Measurements from ENCODE around the gene FAM120A. TPM values are rescaled to one million over a fixed set of nuclear protein-coding genes. Genes with fewer than 3 reads are reported as not detected.

The FAM120A gene
- total RNA-seq, 1 experiment from 2014 or later = 53.3 TPM

DNA sequence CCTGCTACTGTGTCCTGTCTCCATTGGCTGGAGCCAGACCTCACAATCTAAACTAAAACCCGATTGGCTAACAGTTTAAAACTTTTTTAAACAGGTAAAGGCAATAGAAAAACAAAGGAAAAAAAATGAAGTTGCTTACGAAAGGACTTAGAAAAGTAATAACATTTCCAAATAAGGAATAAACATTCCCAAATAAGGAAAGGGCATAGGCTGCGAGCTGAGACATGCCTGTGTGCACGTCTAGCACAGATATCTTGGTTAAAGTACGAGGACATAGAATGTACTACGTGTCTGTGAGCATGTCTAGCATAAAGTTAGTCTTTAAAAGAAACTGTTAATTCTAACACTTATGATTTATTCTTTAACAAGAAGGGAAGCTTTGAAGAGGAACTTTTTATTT is 15.3 kb upstream of the FAM120A start (continued):
- TF ChIP-seq NR2C2 (CRISPR knock-in tag; IDR thresholded peaks at IDR 0.05) = no peak
- TF ChIP-seq ELF4 (CRISPR knock-in tag; IDR thresholded peaks at IDR 0.05; ENCODE audit: low read depth) = no peak
- TF ChIP-seq, protein P1, sequence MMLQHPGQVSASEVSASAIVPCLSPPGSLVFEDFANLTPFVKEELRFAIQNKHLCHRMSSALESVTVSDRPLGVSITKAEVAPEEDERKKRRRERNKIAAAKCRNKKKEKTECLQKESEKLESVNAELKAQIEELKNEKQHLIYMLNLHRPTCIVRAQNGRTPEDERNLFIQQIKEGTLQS (CRISPR knock-in tag; conservative IDR thresholded peaks at IDR 0.05) = no peak
- TF ChIP-seq RORB (CRISPR knock-in tag; IDR thresholded peaks at IDR 0.05) = no peak

DNA sequence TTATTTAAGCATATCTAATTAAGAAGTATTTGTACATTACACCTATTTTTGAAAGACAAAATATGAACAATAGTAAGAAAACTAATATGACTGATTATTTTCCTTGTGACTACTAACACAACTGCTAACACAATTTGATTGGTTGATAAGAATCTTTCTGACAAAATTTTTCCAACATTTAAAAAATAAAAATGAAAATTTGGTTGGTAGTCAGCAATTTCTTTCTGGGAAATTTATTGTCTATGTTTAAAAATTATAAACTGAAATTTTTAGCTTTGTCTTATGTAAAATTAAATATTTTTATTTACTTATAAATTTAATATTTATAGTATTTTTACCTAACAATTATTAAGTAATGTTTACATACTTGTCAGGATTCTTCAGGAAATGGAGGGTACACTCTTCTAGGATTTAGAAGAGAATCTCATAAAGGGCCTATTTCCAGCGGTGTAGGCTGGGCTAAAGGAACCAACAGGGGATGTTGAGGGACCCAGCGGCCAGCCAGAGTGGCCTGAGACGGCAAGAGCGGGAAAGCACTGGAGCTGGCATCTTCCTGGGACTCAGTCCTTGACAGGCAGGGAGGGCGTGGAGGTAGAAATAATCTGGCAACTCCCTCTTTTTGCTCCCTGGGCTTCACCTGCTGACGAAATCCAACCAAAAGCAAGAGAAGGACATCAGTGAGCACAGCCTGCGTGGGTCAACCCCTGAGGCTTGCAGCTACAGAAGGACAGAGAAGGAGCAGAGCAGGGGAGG is 14.7 kb upstream of the FAM120A start:
- peak; percentile 75 for ATAC-seq
- Mint-ChIP-seq H3K27me3 (ENCODE audit: low read depth) (no peaks in the 10 kb centered on the region), H3K27ac (peak overlapping the region; percentile 80; the same call in 1 of the 2 replicates), H3K36me3 (no peaks in the 10 kb centered on the region), H3K9me3 (no peaks in the 10 kb centered on the region), H3K4me3 (no peak overlapping the region), H3K4me1 (peaks cover 14% of the 10 kb centered on the region)
- DNase-seq (ENCODE audit: low spot score) = no peak
- ChIA-PET CTCF (interaction anchor here (1.0 kb wide), 1 partner anchor 130 kb away, joined by 3 read pairs; no protein-coding TSS in a partner anchor), POLR2A (no interaction called here)
- TF ChIP-seq ETV6 (CRISPR knock-in tag; IDR thresholded peaks at IDR 0.05) (no peak), JUN (CRISPR knock-in tag; IDR thresholded peaks at IDR 0.05) (no peak), ATF1 (CRISPR knock-in tag; IDR thresholded peaks at IDR 0.05) (no peak), ZNF121 (CRISPR knock-in tag; IDR thresholded peaks at IDR 0.05) (no peak)
- TF ChIP-seq, protein P2, sequence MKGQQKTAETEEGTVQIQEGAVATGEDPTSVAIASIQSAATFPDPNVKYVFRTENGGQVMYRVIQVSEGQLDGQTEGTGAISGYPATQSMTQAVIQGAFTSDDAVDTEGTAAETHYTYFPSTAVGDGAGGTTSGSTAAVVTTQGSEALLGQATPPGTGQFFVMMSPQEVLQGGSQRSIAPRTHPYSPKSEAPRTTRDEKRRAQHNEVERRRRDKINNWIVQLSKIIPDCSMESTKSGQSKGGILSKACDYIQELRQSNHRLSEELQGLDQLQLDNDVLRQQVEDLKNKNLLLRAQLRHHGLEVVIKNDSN (CRISPR knock-in tag; IDR thresholded peaks at IDR 0.05) = no peak
- TF ChIP-seq, protein P3, sequence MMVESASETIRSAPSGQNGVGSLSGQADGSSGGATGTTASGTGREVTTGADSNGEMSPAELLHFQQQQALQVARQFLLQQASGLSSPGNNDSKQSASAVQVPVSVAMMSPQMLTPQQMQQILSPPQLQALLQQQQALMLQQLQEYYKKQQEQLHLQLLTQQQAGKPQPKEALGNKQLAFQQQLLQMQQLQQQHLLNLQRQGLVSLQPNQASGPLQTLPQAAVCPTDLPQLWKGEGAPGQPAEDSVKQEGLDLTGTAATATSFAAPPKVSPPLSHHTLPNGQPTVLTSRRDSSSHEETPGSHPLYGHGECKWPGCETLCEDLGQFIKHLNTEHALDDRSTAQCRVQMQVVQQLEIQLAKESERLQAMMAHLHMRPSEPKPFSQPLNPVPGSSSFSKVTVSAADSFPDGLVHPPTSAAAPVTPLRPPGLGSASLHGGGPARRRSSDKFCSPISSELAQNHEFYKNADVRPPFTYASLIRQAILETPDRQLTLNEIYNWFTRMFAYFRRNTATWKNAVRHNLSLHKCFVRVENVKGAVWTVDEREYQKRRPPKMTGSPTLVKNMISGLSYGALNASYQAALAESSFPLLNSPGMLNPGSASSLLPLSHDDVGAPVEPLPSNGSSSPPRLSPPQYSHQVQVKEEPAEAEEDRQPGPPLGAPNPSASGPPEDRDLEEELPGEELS (CRISPR knock-in tag; IDR thresholded peaks at IDR 0.05) = no peak
- TF ChIP-seq, protein P4, sequence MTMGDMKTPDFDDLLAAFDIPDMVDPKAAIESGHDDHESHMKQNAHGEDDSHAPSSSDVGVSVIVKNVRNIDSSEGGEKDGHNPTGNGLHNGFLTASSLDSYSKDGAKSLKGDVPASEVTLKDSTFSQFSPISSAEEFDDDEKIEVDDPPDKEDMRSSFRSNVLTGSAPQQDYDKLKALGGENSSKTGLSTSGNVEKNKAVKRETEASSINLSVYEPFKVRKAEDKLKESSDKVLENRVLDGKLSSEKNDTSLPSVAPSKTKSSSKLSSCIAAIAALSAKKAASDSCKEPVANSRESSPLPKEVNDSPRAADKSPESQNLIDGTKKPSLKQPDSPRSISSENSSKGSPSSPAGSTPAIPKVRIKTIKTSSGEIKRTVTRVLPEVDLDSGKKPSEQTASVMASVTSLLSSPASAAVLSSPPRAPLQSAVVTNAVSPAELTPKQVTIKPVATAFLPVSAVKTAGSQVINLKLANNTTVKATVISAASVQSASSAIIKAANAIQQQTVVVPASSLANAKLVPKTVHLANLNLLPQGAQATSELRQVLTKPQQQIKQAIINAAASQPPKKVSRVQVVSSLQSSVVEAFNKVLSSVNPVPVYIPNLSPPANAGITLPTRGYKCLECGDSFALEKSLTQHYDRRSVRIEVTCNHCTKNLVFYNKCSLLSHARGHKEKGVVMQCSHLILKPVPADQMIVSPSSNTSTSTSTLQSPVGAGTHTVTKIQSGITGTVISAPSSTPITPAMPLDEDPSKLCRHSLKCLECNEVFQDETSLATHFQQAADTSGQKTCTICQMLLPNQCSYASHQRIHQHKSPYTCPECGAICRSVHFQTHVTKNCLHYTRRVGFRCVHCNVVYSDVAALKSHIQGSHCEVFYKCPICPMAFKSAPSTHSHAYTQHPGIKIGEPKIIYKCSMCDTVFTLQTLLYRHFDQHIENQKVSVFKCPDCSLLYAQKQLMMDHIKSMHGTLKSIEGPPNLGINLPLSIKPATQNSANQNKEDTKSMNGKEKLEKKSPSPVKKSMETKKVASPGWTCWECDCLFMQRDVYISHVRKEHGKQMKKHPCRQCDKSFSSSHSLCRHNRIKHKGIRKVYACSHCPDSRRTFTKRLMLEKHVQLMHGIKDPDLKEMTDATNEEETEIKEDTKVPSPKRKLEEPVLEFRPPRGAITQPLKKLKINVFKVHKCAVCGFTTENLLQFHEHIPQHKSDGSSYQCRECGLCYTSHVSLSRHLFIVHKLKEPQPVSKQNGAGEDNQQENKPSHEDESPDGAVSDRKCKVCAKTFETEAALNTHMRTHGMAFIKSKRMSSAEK (CRISPR knock-in tag; IDR thresholded peaks at IDR 0.05; ENCODE audit: borderline replicate concordance) = no peak

DNA sequence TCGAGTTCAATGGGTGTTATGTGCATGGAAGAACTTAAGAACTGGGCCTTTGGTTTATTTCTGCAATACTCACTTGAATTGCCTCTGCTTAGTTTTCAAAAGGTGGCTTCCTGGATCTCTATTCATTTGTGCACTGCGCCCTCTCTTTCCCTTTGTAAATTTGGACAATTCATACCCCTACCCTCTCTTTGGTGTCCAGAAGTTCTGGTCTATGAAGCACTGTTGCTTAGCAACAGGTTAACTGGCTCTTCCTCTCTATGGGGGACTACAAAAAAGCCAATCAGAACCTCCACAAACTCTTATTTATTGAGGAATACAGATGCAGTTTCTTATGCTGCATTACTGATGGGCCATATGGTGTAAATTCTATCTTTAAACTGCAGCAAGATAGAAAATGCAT is 13.5 kb upstream of the FAM120A start:
- ChIA-PET CTCF (no interaction called here), POLR2A (no interaction called here)
- H3K27ac Mint-ChIP-seq = no peak overlapping the region
- DNase-seq (ENCODE audit: low spot score) = no peak
- H3K4me1 Mint-ChIP-seq = peaks cover 14% of the 10 kb centered on the region
- H3K9me3 Mint-ChIP-seq = no peaks in the 10 kb centered on the region
- ATAC-seq = no peak
- H3K27me3 Mint-ChIP-seq (ENCODE audit: low read depth) = no peaks in the 10 kb centered on the region
- no peak overlapping the region for H3K4me3 Mint-ChIP-seq
- no peaks in the 10 kb centered on the region for H3K36me3 Mint-ChIP-seq
- TF ChIP-seq, protein P5, sequence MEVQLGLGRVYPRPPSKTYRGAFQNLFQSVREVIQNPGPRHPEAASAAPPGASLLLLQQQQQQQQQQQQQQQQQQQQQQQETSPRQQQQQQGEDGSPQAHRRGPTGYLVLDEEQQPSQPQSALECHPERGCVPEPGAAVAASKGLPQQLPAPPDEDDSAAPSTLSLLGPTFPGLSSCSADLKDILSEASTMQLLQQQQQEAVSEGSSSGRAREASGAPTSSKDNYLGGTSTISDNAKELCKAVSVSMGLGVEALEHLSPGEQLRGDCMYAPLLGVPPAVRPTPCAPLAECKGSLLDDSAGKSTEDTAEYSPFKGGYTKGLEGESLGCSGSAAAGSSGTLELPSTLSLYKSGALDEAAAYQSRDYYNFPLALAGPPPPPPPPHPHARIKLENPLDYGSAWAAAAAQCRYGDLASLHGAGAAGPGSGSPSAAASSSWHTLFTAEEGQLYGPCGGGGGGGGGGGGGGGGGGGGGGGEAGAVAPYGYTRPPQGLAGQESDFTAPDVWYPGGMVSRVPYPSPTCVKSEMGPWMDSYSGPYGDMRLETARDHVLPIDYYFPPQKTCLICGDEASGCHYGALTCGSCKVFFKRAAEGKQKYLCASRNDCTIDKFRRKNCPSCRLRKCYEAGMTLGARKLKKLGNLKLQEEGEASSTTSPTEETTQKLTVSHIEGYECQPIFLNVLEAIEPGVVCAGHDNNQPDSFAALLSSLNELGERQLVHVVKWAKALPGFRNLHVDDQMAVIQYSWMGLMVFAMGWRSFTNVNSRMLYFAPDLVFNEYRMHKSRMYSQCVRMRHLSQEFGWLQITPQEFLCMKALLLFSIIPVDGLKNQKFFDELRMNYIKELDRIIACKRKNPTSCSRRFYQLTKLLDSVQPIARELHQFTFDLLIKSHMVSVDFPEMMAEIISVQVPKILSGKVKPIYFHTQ (CRISPR knock-in tag; IDR thresholded peaks at IDR 0.05) = no peak
- TF ChIP-seq ELF4 (CRISPR knock-in tag; IDR thresholded peaks at IDR 0.05; ENCODE audit: low read depth) = no peak
- no peak for TF ChIP-seq GABPB1 (CRISPR knock-in tag; IDR thresholded peaks at IDR 0.05)
- no peak for TF ChIP-seq HMGA2 (CRISPR knock-in tag; IDR thresholded peaks at IDR 0.05)
- no peak for TF ChIP-seq NFATC4 (CRISPR knock-in tag; IDR thresholded peaks at IDR 0.05)
- no peak for TF ChIP-seq GTF2I (CRISPR knock-in tag; conservative IDR thresholded peaks at IDR 0.05)
- TF ChIP-seq, protein P6, sequence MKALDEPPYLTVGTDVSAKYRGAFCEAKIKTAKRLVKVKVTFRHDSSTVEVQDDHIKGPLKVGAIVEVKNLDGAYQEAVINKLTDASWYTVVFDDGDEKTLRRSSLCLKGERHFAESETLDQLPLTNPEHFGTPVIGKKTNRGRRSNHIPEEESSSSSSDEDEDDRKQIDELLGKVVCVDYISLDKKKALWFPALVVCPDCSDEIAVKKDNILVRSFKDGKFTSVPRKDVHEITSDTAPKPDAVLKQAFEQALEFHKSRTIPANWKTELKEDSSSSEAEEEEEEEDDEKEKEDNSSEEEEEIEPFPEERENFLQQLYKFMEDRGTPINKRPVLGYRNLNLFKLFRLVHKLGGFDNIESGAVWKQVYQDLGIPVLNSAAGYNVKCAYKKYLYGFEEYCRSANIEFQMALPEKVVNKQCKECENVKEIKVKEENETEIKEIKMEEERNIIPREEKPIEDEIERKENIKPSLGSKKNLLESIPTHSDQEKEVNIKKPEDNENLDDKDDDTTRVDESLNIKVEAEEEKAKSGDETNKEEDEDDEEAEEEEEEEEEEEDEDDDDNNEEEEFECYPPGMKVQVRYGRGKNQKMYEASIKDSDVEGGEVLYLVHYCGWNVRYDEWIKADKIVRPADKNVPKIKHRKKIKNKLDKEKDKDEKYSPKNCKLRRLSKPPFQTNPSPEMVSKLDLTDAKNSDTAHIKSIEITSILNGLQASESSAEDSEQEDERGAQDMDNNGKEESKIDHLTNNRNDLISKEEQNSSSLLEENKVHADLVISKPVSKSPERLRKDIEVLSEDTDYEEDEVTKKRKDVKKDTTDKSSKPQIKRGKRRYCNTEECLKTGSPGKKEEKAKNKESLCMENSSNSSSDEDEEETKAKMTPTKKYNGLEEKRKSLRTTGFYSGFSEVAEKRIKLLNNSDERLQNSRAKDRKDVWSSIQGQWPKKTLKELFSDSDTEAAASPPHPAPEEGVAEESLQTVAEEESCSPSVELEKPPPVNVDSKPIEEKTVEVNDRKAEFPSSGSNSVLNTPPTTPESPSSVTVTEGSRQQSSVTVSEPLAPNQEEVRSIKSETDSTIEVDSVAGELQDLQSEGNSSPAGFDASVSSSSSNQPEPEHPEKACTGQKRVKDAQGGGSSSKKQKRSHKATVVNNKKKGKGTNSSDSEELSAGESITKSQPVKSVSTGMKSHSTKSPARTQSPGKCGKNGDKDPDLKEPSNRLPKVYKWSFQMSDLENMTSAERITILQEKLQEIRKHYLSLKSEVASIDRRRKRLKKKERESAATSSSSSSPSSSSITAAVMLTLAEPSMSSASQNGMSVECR (CRISPR knock-in tag; IDR thresholded peaks at IDR 0.05; ENCODE audit: borderline replicate concordance) = no peak
- TF ChIP-seq, protein P7, sequence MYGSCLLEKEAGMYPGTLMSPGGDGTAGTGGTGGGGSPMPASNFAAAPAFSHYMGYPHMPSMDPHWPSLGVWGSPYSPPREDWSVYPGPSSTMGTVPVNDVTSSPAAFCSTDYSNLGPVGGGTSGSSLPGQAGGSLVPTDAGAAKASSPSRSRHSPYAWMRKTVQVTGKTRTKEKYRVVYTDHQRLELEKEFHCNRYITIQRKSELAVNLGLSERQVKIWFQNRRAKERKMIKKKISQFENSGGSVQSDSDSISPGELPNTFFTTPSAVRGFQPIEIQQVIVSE (CRISPR knock-in tag; IDR thresholded peaks at IDR 0.05; ENCODE audit: borderline replicate concordance) = no peak

All from WTC11 (cell line).